Vagina (tissue), 2 donors: ENCODE data around the gene MEF2A.

Source experiments
- POLR2A ChIP-seq, 2 donors: fragments of 450-650 bp; IDR thresholded peaks; one replicate each; pipeline ENCODE4 v1.6.1; 2017; ENCODE audit warnings: antibody characterized with exemption in 2 of 2, mild to moderate bottlenecking in 2 of 2, moderate library complexity in 2 of 2
- TF ChIP-seq, protein P1 (sequence below), 3 experiments: fragments of 450-650 bp in 2 of 3; fragments of 200-600 bp in 1 of 3; sonication (generic) in 1 of 3; IDR thresholded peaks; one replicate each; pipeline ENCODE4 v1.5.1; 2017 to 2019; ENCODE audit warnings: antibody characterized with exemption in 3 of 3, mild to moderate bottlenecking in 2 of 3, moderate library complexity in 2 of 3

DNA sequence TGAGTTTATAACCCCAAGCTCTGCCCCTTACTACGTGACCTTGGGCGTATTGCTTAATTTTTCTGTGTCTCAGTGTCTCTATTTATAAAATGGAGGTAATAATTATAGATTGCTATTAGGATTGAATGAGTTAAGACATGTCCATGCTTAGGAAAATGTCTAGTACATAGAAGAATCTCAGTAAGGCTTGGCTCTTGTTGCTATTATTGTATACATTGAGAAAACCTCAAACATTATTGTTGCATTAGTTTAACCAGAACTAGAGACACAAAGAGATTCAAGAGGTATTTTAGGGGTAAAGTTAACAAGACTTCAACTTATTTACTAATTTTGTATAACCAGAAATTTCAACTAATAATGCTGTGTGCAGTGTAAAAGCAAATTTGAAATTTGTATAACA, 66.7 kb downstream of the MEF2A start:
- TF ChIP-seq, protein P1, sequence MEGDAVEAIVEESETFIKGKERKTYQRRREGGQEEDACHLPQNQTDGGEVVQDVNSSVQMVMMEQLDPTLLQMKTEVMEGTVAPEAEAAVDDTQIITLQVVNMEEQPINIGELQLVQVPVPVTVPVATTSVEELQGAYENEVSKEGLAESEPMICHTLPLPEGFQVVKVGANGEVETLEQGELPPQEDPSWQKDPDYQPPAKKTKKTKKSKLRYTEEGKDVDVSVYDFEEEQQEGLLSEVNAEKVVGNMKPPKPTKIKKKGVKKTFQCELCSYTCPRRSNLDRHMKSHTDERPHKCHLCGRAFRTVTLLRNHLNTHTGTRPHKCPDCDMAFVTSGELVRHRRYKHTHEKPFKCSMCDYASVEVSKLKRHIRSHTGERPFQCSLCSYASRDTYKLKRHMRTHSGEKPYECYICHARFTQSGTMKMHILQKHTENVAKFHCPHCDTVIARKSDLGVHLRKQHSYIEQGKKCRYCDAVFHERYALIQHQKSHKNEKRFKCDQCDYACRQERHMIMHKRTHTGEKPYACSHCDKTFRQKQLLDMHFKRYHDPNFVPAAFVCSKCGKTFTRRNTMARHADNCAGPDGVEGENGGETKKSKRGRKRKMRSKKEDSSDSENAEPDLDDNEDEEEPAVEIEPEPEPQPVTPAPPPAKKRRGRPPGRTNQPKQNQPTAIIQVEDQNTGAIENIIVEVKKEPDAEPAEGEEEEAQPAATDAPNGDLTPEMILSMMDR (IDR thresholded peaks at IDR 0.05) = no peak
- TF ChIP-seq POLR2A (IDR thresholded peaks at IDR 0.05) = no peak
